Measurements from ENCODE around the gene SLC22A2. TPM values are rescaled to one million over a fixed set of nuclear protein-coding genes. Genes with fewer than 3 reads are reported as not detected.

SLC22A2 gene
- total and polyA plus RNA-seq, 9 of the 15 experiments (the other 6 are each of a cell fraction or from before 2014, with no cell fraction given), result not detected

- BruUV-seq (replicated peaks), result no TSS peak
- Histone ChIP-seq H3K79me2 (ENCODE audit: control insufficient read depth, insufficient read depth, low read length) (no peaks in the 10 kb centered on the region), H3K9me1 (ENCODE audit: control insufficient read depth, insufficient read depth, low read length) (no peaks in the 10 kb centered on the region), H3K36me3 (ENCODE audit: control insufficient read depth, insufficient read depth, low read length) (no peaks in the 10 kb centered on the region), H4K20me1 (replicated peaks; ENCODE audit: control insufficient read depth, insufficient read depth, low read length) (no peaks in the 10 kb centered on the region), H3K27ac (ENCODE audit: extremely low read depth, low read depth, low read length) (no peak overlapping the region), H3K4me1 (replicated peaks in 1 of 2; ENCODE audit: control insufficient read depth in 2 of 2, insufficient read depth in 2 of 2, low read length in 2 of 2) (no peaks in the 10 kb centered on the region), H3K4me3 (no peak overlapping the region), H2AFZ (ENCODE audit: low read depth, low read length) (no peak overlapping the region), H3K9ac (ENCODE audit: insufficient read depth in 1 of 2, low read depth in 2 of 2, low read length in 2 of 2) (no peak overlapping the region), H3K4me2 (ENCODE audit: insufficient read depth, low read length) (no peak overlapping the region), H3K27me3 (ENCODE audit: control insufficient read depth in 2 of 2, insufficient read depth in 2 of 2, low read length in 2 of 2) (peaks cover 0 to 3% of the 10 kb centered on the region in 2 experiments; a peak in 1 of 5 replicates), H3K9me3 (replicated peaks; ENCODE audit: control insufficient read depth, insufficient read depth, low read depth, low read length) (no peaks in the 10 kb centered on the region)
- in situ Hi-C loops (cut with MboI) (no loop called here), intact Hi-C loops (cut with micrococcal nuclease) (no loop called here)
- CTCF ChIA-PET (ENCODE audit: low intra/inter-chr PET ratio), result no interaction called here
- 7% methylated on average over 5 of the region's 5 CpGs for WGBS (ENCODE audit: insufficient coverage, low coverage, missing lambda C conversion rate)
- no peak for DNase-seq (ENCODE audit: extremely low read depth in 1 of 4, low spot score in 3 of 4)
- FAIRE-seq, result no peak
- ATAC-seq, result no peak
- POLR2A ChIA-PET, result no interaction called here
- no peak for TF ChIP-seq EP400 (IDR thresholded peaks at IDR 0.05)
- no peak for TF ChIP-seq CGGBP1 (CRISPR knock-in tag; IDR thresholded peaks at IDR 0.05)
- no peak for TF ChIP-seq SMAD1 (IDR thresholded peaks at IDR 0.05; ENCODE audit: low read depth, low read length, partially characterized antibody)
- no peak for TF ChIP-seq ZNF561 (CRISPR knock-in tag; conservative IDR thresholded peaks at IDR 0.05)
- TF ChIP-seq TCF3 (CRISPR knock-in tag; IDR thresholded peaks at IDR 0.05), result no peak
- TF ChIP-seq RERE (CRISPR knock-in tag; IDR thresholded peaks at IDR 0.05; ENCODE audit: borderline replicate concordance), result no peak
- no peak for TF ChIP-seq AFF1 (IDR thresholded peaks at IDR 0.05; ENCODE audit: low read depth in 1 of 2, partially characterized antibody in 2 of 2)
- no peak for TF ChIP-seq ZNF184 (CRISPR knock-in tag; IDR thresholded peaks at IDR 0.05)
- TF ChIP-seq BACH1 (tag; IDR thresholded peaks at IDR 0.05), result no peak
- no peak for TF ChIP-seq PKNOX1 (IDR thresholded peaks at IDR 0.05)
- no peak for TF ChIP-seq E2F4 (CRISPR knock-in tag; IDR thresholded peaks at IDR 0.05; ENCODE audit: low read depth)
These were observed 85.9 kb downstream of the SLC22A2 start for GRCh38 chr6:160172704-160173103.

All from K562 (cell line).